GM13976 (cell line): ENCODE results near the gene PISD.
A peak's percentile ranks its signal among the peaks of the same experiment; 100 is the strongest.

Experiments used
- DNase-seq: peaks from one replicate; pipeline ENCODE4 v3.0.0; 2012; ENCODE audit warnings: low spot score
- in situ Hi-C: fragments of 300-500 bp; cut with MboI; formaldehyde crosslinking; loops from one replicate; pipeline ENCODE4 v1.12.0; 2022; ENCODE audit warnings: low sequenced_read_pairs, mixed read lengths, inconsistent platforms; ENCODE audit not compliant: unreplicated experiment
- TF ChIP-seq, protein P1 (sequence below): IDR thresholded peaks from 2 replicates; pipeline ENCODE4 v1.5.1; 2012; ENCODE audit warnings: borderline replicate concordance, mild to moderate bottlenecking; ENCODE audit not compliant: insufficient read depth; ENCODE audit errors: extremely low read depth, missing control alignments, control extremely low read depth

Gene PISD

GRCh38 chr22:31651664-31652063, 10.4 kb downstream of the PISD start:
- TF ChIP-seq, protein P1, sequence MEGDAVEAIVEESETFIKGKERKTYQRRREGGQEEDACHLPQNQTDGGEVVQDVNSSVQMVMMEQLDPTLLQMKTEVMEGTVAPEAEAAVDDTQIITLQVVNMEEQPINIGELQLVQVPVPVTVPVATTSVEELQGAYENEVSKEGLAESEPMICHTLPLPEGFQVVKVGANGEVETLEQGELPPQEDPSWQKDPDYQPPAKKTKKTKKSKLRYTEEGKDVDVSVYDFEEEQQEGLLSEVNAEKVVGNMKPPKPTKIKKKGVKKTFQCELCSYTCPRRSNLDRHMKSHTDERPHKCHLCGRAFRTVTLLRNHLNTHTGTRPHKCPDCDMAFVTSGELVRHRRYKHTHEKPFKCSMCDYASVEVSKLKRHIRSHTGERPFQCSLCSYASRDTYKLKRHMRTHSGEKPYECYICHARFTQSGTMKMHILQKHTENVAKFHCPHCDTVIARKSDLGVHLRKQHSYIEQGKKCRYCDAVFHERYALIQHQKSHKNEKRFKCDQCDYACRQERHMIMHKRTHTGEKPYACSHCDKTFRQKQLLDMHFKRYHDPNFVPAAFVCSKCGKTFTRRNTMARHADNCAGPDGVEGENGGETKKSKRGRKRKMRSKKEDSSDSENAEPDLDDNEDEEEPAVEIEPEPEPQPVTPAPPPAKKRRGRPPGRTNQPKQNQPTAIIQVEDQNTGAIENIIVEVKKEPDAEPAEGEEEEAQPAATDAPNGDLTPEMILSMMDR, result no peak
- no peak for DNase-seq
- in situ Hi-C loops, result no loop called here

- in situ Hi-C loops, result no loop called here
- TF ChIP-seq, protein P1, result no peak
- DNase-seq, result no peak
These were observed 11.6 kb downstream of the PISD start for GRCh38 chr22:31650391-31650790.

GRCh38 chr22:31647523-31648320, 14.3 kb downstream of the PISD start:
- in situ Hi-C loops, result no loop called here

GRCh38 chr22:31647066-31647465, 14.9 kb downstream of the PISD start:
- TF ChIP-seq, protein P1, result no peak
- DNase-seq, result no peak
- in situ Hi-C loops, result no loop called here

More at GRCh38 chr22:31647523-31648320, 14.3 kb downstream of the PISD start:
- TF ChIP-seq, protein P1, result no peak
- DNase-seq, result no peak

DNA sequence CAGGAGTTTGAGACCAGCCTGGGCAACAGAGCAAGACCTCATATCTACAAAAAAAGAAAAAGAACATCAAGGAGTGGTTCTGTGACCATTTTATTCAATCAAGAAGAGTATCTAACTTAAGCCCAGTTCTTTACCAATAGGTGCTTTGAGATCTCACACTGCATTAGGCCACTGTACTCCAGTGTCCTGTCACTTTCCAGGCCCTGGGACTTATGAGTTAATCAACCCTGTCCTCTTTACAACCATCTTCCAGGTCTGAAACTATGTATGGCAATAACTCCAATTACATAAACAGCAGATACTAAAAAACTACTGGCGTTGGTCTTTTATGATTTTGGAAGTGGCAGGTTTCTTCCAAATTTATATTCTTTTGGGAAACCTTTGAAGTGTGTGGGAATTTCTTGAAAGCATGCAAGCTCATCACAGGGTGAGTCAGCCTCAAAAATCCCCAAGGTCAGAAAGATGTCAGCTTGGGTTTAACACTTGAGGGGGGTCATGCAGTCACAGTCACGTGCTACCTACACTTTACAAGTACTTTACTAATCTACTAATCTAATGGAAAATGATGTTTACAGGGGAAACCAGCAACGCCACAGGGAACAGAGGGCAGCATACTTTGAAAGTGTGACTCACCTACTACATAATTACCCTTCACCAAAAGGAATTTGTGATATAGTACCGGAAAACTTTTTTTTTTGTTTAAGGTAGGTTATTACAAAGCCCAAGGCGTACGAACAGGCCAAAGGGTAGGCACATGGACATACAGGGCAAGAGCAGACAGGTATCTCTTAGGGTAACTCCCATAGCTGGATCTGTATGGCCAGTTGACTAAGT, 15.6 kb downstream of the PISD start:
- TF ChIP-seq, protein P1, result no peak
- in situ Hi-C loops, result no loop called here
- DNase-seq, result peak; percentile 68

GRCh38 chr22:31639436-31640039, 22.5 kb downstream of the PISD start:
- DNase-seq, result no peak
- in situ Hi-C loops, result no loop called here
- TF ChIP-seq, protein P1, result no peak
